ENCODE results near the gene PARD6G. TPM values are rescaled to one million over a fixed set of nuclear protein-coding genes. Genes with fewer than 3 reads are reported as not detected.
"Not testable (repeated sequence)": the region's sequence is repeated elsewhere in the genome, so short reads cannot be mapped to it uniquely, and the experiment has no call there.

PARD6G gene
- total RNA-seq, 5 donors from 2014 or later (not counting 1 experiment from before 2014, with no cell fraction given): 0.15 to 0.96 (median 0.50) TPM; not detected in 1

DNA sequence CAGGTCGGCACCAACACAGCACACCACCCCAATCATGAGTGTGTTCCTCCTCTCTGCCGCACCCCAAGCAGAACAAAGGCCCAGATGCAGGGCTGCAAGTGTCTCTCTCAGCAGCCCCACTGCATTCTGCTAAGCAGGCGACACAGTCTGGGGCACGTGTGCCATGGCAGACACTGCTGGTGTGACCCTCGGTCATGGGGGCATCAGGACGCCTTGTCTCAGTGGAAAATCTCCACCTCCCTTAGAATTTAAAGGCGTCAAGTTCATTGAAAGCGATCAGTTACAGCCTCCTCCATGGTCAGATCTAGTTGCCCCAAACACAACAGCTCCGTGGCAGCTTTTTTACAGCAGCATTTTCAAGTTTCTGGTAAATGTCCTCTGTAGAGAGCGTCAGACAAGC lies 81.1 kb downstream of the PARD6G start:
- Histone ChIP-seq H3K4me1 (ENCODE audit: control insufficient read depth in 1 of 2, extremely low read depth in 1 of 2, insufficient read depth in 2 of 2, low read length in 2 of 2) (peaks cover 0 to 12% of the 10 kb centered on the region in 2 experiments), H3K27me3 (replicated peaks in 1 of 2; ENCODE audit: control insufficient read depth in 2 of 2, extremely low read depth in 1 of 2, insufficient read depth in 2 of 2, low read length in 1 of 2) (peaks cover 0 to 68% of the 10 kb centered on the region in 2 experiments), H3K27ac (ENCODE audit: low read length) (no peak overlapping the region), H3K9me3 (no peaks in the 10 kb centered on the region), H3K36me3 (ENCODE audit: control insufficient read depth in 2 of 2, extremely low read depth in 1 of 2, insufficient read depth in 1 of 2, low read length in 1 of 2) (no peaks in the 10 kb centered on the region), H3K4me3 (ENCODE audit: control insufficient read depth in 1 of 2, extremely low read depth in 1 of 2, low read length in 1 of 2) (no peak overlapping the region)
- CTCF ChIA-PET: no interaction called here
- peaks cover 5 to 20% (median 14%) of the 10 kb centered on the region in 3 donors for H3K9me3 Mint-ChIP-seq
- peaks cover 25 to 63% of the 10 kb centered on the region in 2 donors for H3K27me3 Mint-ChIP-seq
- H3K27ac Mint-ChIP-seq: no peak overlapping the region
- no peak for DNase-seq
- H3K4me1 Mint-ChIP-seq: peaks cover 1 to 4% (median 3%) of the 10 kb centered on the region in 3 donors
- no peak for ATAC-seq (replicated peaks in 1 of 4)
- no peaks in the 10 kb centered on the region for H3K36me3 Mint-ChIP-seq
- H3K4me3 Mint-ChIP-seq: no peak overlapping the region
- POLR2A ChIA-PET: no interaction called here
- WGBS (ENCODE audit: insufficient coverage): 90% methylated on average over 10 of the region's 10 CpGs

DNA sequence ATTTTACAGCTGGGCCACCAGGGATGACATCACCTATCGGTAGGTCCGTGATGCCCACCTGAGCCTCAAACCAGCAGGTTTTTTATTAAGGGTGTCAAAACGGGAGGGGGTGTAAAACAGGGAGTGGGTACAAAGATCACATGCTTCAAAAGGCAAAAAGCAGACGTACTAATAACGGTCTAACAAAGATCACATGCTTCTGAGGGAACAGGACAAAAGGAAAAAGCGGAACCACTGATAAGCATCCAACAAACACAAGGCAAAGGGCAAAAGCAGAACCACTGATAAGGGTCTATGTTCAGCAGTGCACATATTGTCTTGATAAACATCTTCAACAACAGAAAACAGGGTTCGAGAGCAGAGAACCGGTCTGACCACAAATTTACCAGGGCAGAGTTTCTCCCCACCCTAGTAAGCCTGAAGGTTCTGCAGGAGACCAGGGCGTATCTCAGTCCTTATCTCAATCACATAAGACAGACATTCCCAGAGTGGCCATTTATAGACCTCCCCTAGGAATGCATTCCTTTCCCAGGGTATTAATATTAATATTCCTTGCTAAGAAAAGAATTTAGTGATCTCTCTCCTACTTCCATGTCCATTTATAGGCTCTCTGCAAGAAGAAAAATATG lies 82.5 kb downstream of the PARD6G start:
- H3K27ac ChIP-seq (ENCODE audit: low read length); H3K36me3 Mint-ChIP-seq; H3K27ac Mint-ChIP-seq; H3K9me3 ChIP-seq; H3K4me3 ChIP-seq (ENCODE audit: control insufficient read depth in 1 of 2, extremely low read depth in 1 of 2, low read length in 1 of 2); ATAC-seq (replicated peaks in 1 of 4); H3K4me1 Mint-ChIP-seq; H3K4me3 Mint-ChIP-seq; DNase-seq; CTCF ChIA-PET; POLR2A ChIA-PET; H3K36me3 ChIP-seq (ENCODE audit: control insufficient read depth in 2 of 2, extremely low read depth in 1 of 2, insufficient read depth in 1 of 2, low read length in 1 of 2): not testable (repeated sequence)
- Mint-ChIP-seq H3K27me3 (peaks cover 20 to 60% of the 10 kb centered on the region in 2 donors), H3K9me3 (peaks cover 5 to 20% (median 14%) of the 10 kb centered on the region in 3 donors)
- Histone ChIP-seq H3K27me3 (replicated peaks in 1 of 2; ENCODE audit: control insufficient read depth in 2 of 2, extremely low read depth in 1 of 2, insufficient read depth in 2 of 2, low read length in 1 of 2) (peaks cover 0 to 68% of the 10 kb centered on the region in 2 experiments), H3K4me1 (ENCODE audit: control insufficient read depth in 1 of 2, extremely low read depth in 1 of 2, insufficient read depth in 2 of 2, low read length in 2 of 2) (peaks cover 0 to 16% of the 10 kb centered on the region in 2 experiments)
- WGBS (ENCODE audit: insufficient coverage): 88% methylated on average over 2 of the region's 9 CpGs

DNA sequence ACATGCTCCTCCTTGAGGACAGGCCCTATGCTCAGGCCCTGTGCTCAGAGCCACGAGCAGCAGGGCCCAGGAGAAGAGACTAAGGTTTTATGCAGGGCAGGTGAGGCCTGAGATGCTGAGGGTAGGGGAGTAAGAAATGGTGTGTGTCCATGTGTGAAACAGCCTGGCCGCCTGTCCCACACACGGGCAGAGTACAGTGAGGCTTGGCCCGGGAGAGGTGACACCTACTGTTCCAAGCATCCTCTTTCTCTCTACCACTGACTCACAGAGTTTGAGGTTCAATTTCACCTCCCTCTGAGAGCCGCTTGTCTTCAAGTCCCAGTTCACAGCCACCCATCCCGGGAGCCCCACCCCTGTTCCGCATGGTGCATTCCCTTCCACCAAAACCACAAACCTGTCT lies 84.1 kb downstream of the PARD6G start:
- Mint-ChIP-seq H3K27ac (no peak overlapping the region), H3K4me1 (peaks cover 0 to 6% (median 3%) of the 10 kb centered on the region in 3 donors), H3K9me3 (peaks cover 5 to 20% (median 14%) of the 10 kb centered on the region in 3 donors), H3K4me3 (no peak overlapping the region), H3K36me3 (no peaks in the 10 kb centered on the region), H3K27me3 (peaks cover 16 to 58% of the 10 kb centered on the region in 2 donors)
- DNase-seq (no peak), ATAC-seq (replicated peaks in 1 of 4) (no peak)
- WGBS (ENCODE audit: insufficient coverage): 96% methylated on average over 4 of the region's 7 CpGs
- ChIA-PET POLR2A (no interaction called here), CTCF (no interaction called here)
- peaks cover 0 to 18% of the 10 kb centered on the region in 2 experiments for H3K4me1 ChIP-seq (ENCODE audit: control insufficient read depth in 1 of 2, extremely low read depth in 1 of 2, insufficient read depth in 2 of 2, low read length in 2 of 2)
- H3K36me3 ChIP-seq (ENCODE audit: control insufficient read depth in 2 of 2, extremely low read depth in 1 of 2, insufficient read depth in 1 of 2, low read length in 1 of 2): no peaks in the 10 kb centered on the region
- no peaks in the 10 kb centered on the region for H3K9me3 ChIP-seq
- H3K27me3 ChIP-seq (replicated peaks in 1 of 2; ENCODE audit: control insufficient read depth in 2 of 2, extremely low read depth in 1 of 2, insufficient read depth in 2 of 2, low read length in 1 of 2): peaks cover 0 to 62% of the 10 kb centered on the region in 2 experiments
- no peak overlapping the region for H3K4me3 ChIP-seq (ENCODE audit: control insufficient read depth in 1 of 2, extremely low read depth in 1 of 2, low read length in 1 of 2)
- no peak overlapping the region for H3K27ac ChIP-seq (ENCODE audit: low read length)

DNA sequence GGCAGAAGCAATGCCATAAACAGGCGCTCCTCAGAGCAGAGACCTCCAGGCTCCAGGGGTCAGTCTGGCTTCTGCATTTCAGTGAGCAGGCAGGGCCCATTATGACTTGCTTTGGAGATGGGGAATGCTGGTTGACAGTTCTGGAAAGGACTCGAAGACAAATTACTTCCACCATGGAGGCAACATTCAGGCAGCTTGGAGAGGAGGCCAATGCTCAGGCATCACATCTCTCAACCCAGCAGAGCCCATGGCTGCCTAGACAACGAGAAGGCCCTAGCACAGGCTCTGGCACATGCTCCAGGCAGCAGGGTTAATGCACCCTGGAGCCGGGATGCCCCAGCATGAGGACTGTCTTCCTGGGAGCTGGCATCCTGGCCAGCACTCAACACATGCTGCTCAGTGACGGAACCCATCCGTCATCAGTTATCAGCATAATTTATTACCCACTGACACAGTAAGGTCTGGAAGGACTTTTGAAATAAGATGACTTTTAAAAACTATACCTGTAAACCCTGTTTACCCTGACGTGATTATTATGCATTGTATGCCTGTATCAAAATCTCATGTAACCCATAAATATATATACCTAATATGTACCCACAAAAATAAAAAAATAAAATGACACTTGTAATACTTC lies 85.4 kb downstream of the PARD6G start:
- ChIA-PET CTCF (no interaction called here), POLR2A (no interaction called here)
- H3K4me3 Mint-ChIP-seq: no peak overlapping the region
- no peaks in the 10 kb centered on the region for H3K36me3 Mint-ChIP-seq
- H3K27me3 ChIP-seq (replicated peaks in 1 of 2; ENCODE audit: control insufficient read depth in 2 of 2, extremely low read depth in 1 of 2, insufficient read depth in 2 of 2, low read length in 1 of 2): peaks cover 0 to 52% of the 10 kb centered on the region in 2 experiments
- no peaks in the 10 kb centered on the region for H3K9me3 ChIP-seq
- 93% methylated on average over 3 of the region's 7 CpGs for WGBS (ENCODE audit: insufficient coverage)
- ATAC-seq (replicated peaks in 1 of 4) (no peak), DNase-seq (no peak)
- no peaks in the 10 kb centered on the region for H3K36me3 ChIP-seq (ENCODE audit: control insufficient read depth in 2 of 2, extremely low read depth in 1 of 2, insufficient read depth in 1 of 2, low read length in 1 of 2)
- H3K4me1 Mint-ChIP-seq: peaks cover 0 to 8% (median 2%) of the 10 kb centered on the region in 3 donors
- no peak overlapping the region for H3K4me3 ChIP-seq (ENCODE audit: control insufficient read depth in 1 of 2, extremely low read depth in 1 of 2, low read length in 1 of 2)
- no peak overlapping the region for H3K27ac ChIP-seq (ENCODE audit: low read length)
- no peak overlapping the region for H3K27ac Mint-ChIP-seq
- peaks cover 5 to 20% (median 14%) of the 10 kb centered on the region in 3 donors for H3K9me3 Mint-ChIP-seq
- H3K27me3 Mint-ChIP-seq: peaks cover 16 to 54% of the 10 kb centered on the region in 2 donors
- peaks cover 0 to 9% of the 10 kb centered on the region in 2 experiments for H3K4me1 ChIP-seq (ENCODE audit: control insufficient read depth in 1 of 2, extremely low read depth in 1 of 2, insufficient read depth in 2 of 2, low read length in 2 of 2)

DNA sequence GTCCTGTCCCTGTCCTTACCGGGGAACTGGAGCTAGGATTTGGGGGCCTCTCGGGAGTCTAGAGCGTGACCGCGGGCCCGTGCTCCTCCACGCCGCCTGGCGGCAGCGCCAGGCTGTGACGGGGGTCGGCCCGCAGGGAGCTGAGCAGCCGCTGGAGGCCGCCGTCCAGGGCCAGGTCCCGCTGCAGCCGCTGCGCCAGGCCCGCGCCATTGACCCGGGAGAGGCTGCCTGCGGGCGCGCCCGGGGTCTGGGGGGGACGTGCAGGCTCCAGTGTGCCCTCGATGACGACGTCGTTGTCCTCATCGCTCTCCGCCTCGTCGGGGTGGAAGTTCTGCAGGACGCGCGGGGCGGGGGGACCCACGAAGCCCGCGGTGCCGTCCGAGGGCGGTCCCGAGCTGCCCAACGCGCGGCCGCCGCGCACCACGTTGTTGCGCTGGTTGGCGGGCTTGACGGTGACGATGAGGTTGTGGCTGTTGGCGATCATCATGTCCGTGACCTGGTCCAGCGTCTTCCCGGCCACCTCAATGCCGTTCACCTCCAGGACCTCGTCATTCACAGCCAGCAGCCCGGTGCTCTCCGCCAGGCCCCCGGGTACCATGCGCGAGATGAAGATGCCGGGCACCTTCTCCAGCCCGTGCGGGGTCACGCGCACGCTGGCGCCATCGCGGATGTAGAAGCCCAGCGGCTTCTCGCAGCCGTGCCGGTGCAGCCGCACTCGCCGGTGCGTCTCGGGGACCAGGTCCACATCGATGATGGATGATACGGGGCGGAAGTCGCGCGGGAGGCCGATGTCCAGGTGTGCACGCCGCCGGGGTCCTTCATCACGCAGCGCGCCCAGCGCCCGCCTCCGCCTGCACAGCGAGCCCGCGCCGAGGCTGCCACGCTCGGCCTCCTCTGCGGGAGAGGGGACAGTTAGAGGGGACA lies 87.3 kb downstream of the PARD6G start:
- no peak overlapping the region for H3K27ac ChIP-seq (ENCODE audit: low read length)
- peak overlapping the region in 2 of 3 donors; percentile 59 for H3K4me3 Mint-ChIP-seq
- POLR2A ChIA-PET: interaction anchor here in 1 of 2 donors (0.6 kb wide), 1 partner anchor 48 kb away, joined by 3 read pairs; no protein-coding TSS in a partner anchor
- peaks cover 0 to 38% of the 10 kb centered on the region in 2 experiments for H3K27me3 ChIP-seq (replicated peaks in 1 of 2; ENCODE audit: control insufficient read depth in 2 of 2, extremely low read depth in 1 of 2, insufficient read depth in 2 of 2, low read length in 1 of 2)
- DNase-seq (peak in 15 of 35 experiments; percentile 10 to 67 (median 28)), ATAC-seq (replicated peaks in 1 of 4) (peak; percentile 73 to 94 (median 76))
- no peaks in the 10 kb centered on the region for H3K36me3 Mint-ChIP-seq
- peaks cover 0 to 9% of the 10 kb centered on the region in 2 experiments for H3K4me1 ChIP-seq (ENCODE audit: control insufficient read depth in 1 of 2, extremely low read depth in 1 of 2, insufficient read depth in 2 of 2, low read length in 2 of 2)
- CTCF ChIA-PET: interaction anchor here (0.9 to 2.0 kb wide), 2 partner anchors 15 to 47 kb away, joined by 4 to 5 read pairs; no protein-coding TSS in a partner anchor
- peak overlapping the region in 1 of 2 donors; percentile 43 for H3K27ac Mint-ChIP-seq
- peaks cover 16 to 48% of the 10 kb centered on the region in 2 donors for H3K27me3 Mint-ChIP-seq
- no peaks in the 10 kb centered on the region for H3K36me3 ChIP-seq (ENCODE audit: control insufficient read depth in 2 of 2, extremely low read depth in 1 of 2, insufficient read depth in 1 of 2, low read length in 1 of 2)
- no peak overlapping the region for H3K4me3 ChIP-seq (ENCODE audit: control insufficient read depth in 1 of 2, extremely low read depth in 1 of 2, low read length in 1 of 2)
- H3K9me3 Mint-ChIP-seq: peaks cover 5 to 14% (median 8%) of the 10 kb centered on the region in 3 donors
- H3K9me3 ChIP-seq: no peaks in the 10 kb centered on the region
- peaks cover 0 to 8% (median 2%) of the 10 kb centered on the region in 3 donors for H3K4me1 Mint-ChIP-seq
- 62% methylated on average over 109 of the region's 109 CpGs for WGBS (ENCODE audit: insufficient coverage)

DNA sequence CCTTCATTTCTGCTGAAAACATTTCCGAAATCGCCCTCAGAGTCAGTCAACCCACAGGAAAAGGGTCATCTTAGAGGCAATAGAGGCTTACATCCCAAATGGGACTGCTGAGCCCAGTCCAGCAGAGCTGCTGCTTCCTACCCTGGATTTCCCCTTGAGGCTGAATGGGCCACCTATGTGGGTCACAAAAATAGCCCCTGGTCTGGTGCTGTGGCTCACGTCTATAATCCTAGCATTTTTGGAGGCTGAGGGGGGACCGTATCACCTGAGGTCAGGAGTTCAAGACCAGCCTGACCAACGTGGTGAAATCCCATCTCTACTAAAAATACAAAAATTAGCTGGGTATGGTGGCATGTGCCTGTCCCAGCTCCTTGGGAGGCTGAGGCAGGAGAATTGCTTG lies 88.9 kb downstream of the PARD6G start:
- ChIA-PET CTCF (interaction anchor here (0.7 to 2.0 kb wide), 2 partner anchors 45 to 407 kb away, joined by 3 to 5 read pairs; no protein-coding TSS in a partner anchor), POLR2A (no interaction called here)
- DNase-seq: no peak
- no peak overlapping the region for H3K27ac ChIP-seq (ENCODE audit: low read length)
- H3K9me3 ChIP-seq: no peaks in the 10 kb centered on the region
- H3K4me3 ChIP-seq (ENCODE audit: control insufficient read depth in 1 of 2, extremely low read depth in 1 of 2, low read length in 1 of 2): no peak overlapping the region
- Mint-ChIP-seq H3K27ac (no peak overlapping the region), H3K27me3 (peaks cover 11 to 37% of the 10 kb centered on the region in 2 donors), H3K4me3 (no peak overlapping the region), H3K4me1 (peaks cover 0 to 9% (median 5%) of the 10 kb centered on the region in 3 donors), H3K36me3 (no peaks in the 10 kb centered on the region), H3K9me3 (no peaks in the 10 kb centered on the region)
- no peaks in the 10 kb centered on the region for H3K36me3 ChIP-seq (ENCODE audit: control insufficient read depth in 2 of 2, extremely low read depth in 1 of 2, insufficient read depth in 1 of 2, low read length in 1 of 2)
- no peak for ATAC-seq (replicated peaks in 1 of 4)
- H3K27me3 ChIP-seq (replicated peaks in 1 of 2; ENCODE audit: control insufficient read depth in 2 of 2, extremely low read depth in 1 of 2, insufficient read depth in 2 of 2, low read length in 1 of 2): peaks cover 0 to 27% of the 10 kb centered on the region in 2 experiments
- 66% methylated on average over 3 of the region's 5 CpGs for WGBS (ENCODE audit: insufficient coverage)
- H3K4me1 ChIP-seq (ENCODE audit: control insufficient read depth in 1 of 2, extremely low read depth in 1 of 2, insufficient read depth in 2 of 2, low read length in 2 of 2): peaks cover 0 to 9% of the 10 kb centered on the region in 2 experiments

All from T-cell (primary cell).